H1 (cell line): ENCODE data around the gene LRRC42. TPM values are rescaled to one million over a fixed set of nuclear protein-coding genes. Genes with fewer than 3 reads are reported as not detected.

Experiments
- CTCF ChIA-PET: fragments of 300-600 bp; sonication (Branson Sonifier 250); formaldehyde crosslinking; loops from one replicate; lab custom pipeline; 2021; ENCODE audit not compliant: partially characterized antibody; lab: Charles Lee
- POLR2A ChIA-PET: fragments of 300-600 bp; sonication (Branson Sonifier 250); formaldehyde crosslinking; loops from one replicate; lab custom pipeline; 2021; ENCODE audit warnings: inconsistent platforms; ENCODE audit not compliant: partially characterized antibody; lab: Charles Lee
- DNase-seq, 2 experiments: peaks; one replicate each; pipeline versions ENCODE4 v3.0.0 to v3.0.0-alpha.2; 2010 to 2022; ENCODE audit warnings: low spot score in 2 of 2, low read depth in 1 of 2, mixed read lengths in 1 of 2
- FAIRE-seq: peaks from 2 replicates; lab custom pipeline; 2011; peaks lifted over from hg19 to GRCh38; lab: Jason Lieb, UNC
- H2AFZ ChIP-seq: 2 replicates; pipeline ENCODE4 v1.8.1; 2012; ENCODE audit warnings: low read length, inconsistent platforms
- H2AK5ac ChIP-seq: 2 replicates; pipeline ENCODE4 v1.6.1; 2013; ENCODE audit warnings: low read depth, low read length
- H2BK120ac ChIP-seq: replicated peaks from 2 replicates; pipeline ENCODE3; 2013; ENCODE audit warnings: low read depth, low read length, inconsistent platforms
- H2BK12ac ChIP-seq: 2 replicates; pipeline ENCODE4 v1.6.1; 2013; ENCODE audit warnings: low read depth, low read length
- H2BK15ac ChIP-seq: 2 replicates; pipeline ENCODE4 v1.6.1; 2013; ENCODE audit warnings: low read length
- H2BK20ac ChIP-seq: 2 replicates; pipeline ENCODE4 v1.6.1; 2013; ENCODE audit warnings: low read length
- H2BK5ac ChIP-seq: 2 replicates; pipeline ENCODE4 v1.6.1; 2013; ENCODE audit warnings: low read depth, low read length
- H3K14ac ChIP-seq: 2 replicates; pipeline ENCODE4 v1.6.1; 2013; ENCODE audit warnings: inconsistent platforms; ENCODE audit not compliant: insufficient read length
- H3K18ac ChIP-seq: 2 replicates; pipeline ENCODE4 v1.6.1; 2013; ENCODE audit warnings: low read length; ENCODE audit errors: extremely low read depth
- H3K23ac ChIP-seq: 2 replicates; pipeline ENCODE4 v1.6.1; 2013; ENCODE audit warnings: inconsistent platforms; ENCODE audit not compliant: insufficient read length
- H3K23me2 ChIP-seq: 2 replicates; pipeline ENCODE4 v1.6.1; 2013; ENCODE audit warnings: low read depth, low read length
- H3K27ac ChIP-seq: 2 replicates; pipeline ENCODE4 v1.6.1; 2011; ENCODE audit warnings: low read depth, low read length, inconsistent platforms
- H3K27me3 ChIP-seq, 4 experiments: replicated peaks in 1 of 4; 1 replicate in 1 of 4; 2 replicates in 3 of 4; pipeline versions ENCODE4 v1.6.1 to v1.8.1; 2011 to 2013; ENCODE audit warnings: low read length in 3 of 4, mild to moderate bottlenecking in 3 of 4, inconsistent platforms in 2 of 4, mixed read lengths in 2 of 4, moderate library complexity in 1 of 4; ENCODE audit not compliant: control insufficient read depth in 3 of 4, insufficient read depth in 3 of 4; ENCODE audit errors: extremely low read depth in 1 of 4
- H3K36me3 ChIP-seq, 4 experiments: 2 replicates each; pipeline versions ENCODE4 v1.6.1 to v1.8.1; 2011 to 2013; ENCODE audit warnings: mild to moderate bottlenecking in 4 of 4, low read length in 3 of 4, moderate library complexity in 2 of 4, control low read depth in 1 of 4, inconsistent platforms in 1 of 4; ENCODE audit not compliant: insufficient read depth in 4 of 4, control insufficient read depth in 2 of 4
- H3K4ac ChIP-seq: replicated peaks from 2 replicates; pipeline ENCODE3; 2013; ENCODE audit warnings: low read length, low read depth, mixed read lengths, inconsistent platforms; ENCODE audit not compliant: insufficient read length
- H3K4me1 ChIP-seq, 4 experiments: replicated peaks in 1 of 4; 1 replicate in 1 of 4; 2 replicates in 3 of 4; pipeline versions ENCODE4 v1.6.1 to v1.8.1; 2011 to 2013; ENCODE audit warnings: low read length in 3 of 4, inconsistent platforms in 2 of 4, mixed read lengths in 1 of 4; ENCODE audit not compliant: insufficient read depth in 4 of 4, control insufficient read depth in 3 of 4
- H3K4me2 ChIP-seq, 2 experiments: 2 replicates each; pipeline versions ENCODE4 v1.6.1 to v1.8.1; 2011 to 2013; ENCODE audit warnings: low read depth in 2 of 2, low read length in 2 of 2, control low read depth in 1 of 2, inconsistent platforms in 1 of 2, mild to moderate bottlenecking in 1 of 2; ENCODE audit not compliant: insufficient read depth in 1 of 2
- H3K4me3 ChIP-seq, 4 experiments: fragments of 200-600, 300-600 bp in 1 of 4; sonication (generic), shearing (Covaris generic), sonication (Bioruptor Twin) in 1 of 4; 2 replicates each; pipeline versions ENCODE4 v1.5.1 to v1.8.1; 2011 to 2016; ENCODE audit warnings: low read length in 4 of 4, low read depth in 3 of 4, control low read depth in 2 of 4, inconsistent platforms in 2 of 4, mild to moderate bottlenecking in 2 of 4, mixed read lengths in 1 of 4, moderate library complexity in 1 of 4; ENCODE audit not compliant: insufficient read depth in 2 of 4; ENCODE audit errors: extremely low read depth in 1 of 4
- H3K56ac ChIP-seq: replicated peaks from 2 replicates; pipeline ENCODE3; 2013; ENCODE audit warnings: low read depth, mild to moderate bottlenecking, mixed read lengths, low read length, inconsistent platforms; ENCODE audit not compliant: insufficient read length
- H3K79me1 ChIP-seq: 2 replicates; pipeline ENCODE4 v1.6.1; 2013; ENCODE audit warnings: low read depth, low read length, control low read depth
- H3K79me2 ChIP-seq, 2 experiments: 2 replicates each; pipeline versions ENCODE4 v1.6.1 to v1.8.1; 2012 to 2013; ENCODE audit warnings: low read length in 2 of 2, mild to moderate bottlenecking in 2 of 2, inconsistent platforms in 1 of 2; ENCODE audit not compliant: insufficient read depth in 2 of 2, control insufficient read depth in 1 of 2
- H3K9ac ChIP-seq, 4 experiments: replicated peaks in 1 of 4; 1 replicate in 1 of 4; 2 replicates in 3 of 4; pipeline versions ENCODE4 v1.6.1 to v1.8.1; 2011 to 2013; ENCODE audit warnings: low read depth in 3 of 4, low read length in 3 of 4, control low read depth in 2 of 4, mild to moderate bottlenecking in 2 of 4, moderate library complexity in 2 of 4, inconsistent platforms in 1 of 4; ENCODE audit errors: extremely low read depth in 1 of 4
- H3K9me3 ChIP-seq, 2 experiments: 2 replicates each; pipeline versions ENCODE4 v1.6.1 to v1.8.1; 2012 to 2013; ENCODE audit warnings: mild to moderate bottlenecking in 2 of 2, moderate library complexity in 2 of 2, control low read depth in 1 of 2, inconsistent platforms in 1 of 2, low read depth in 1 of 2, low read length in 1 of 2, mixed read lengths in 1 of 2; ENCODE audit not compliant: insufficient read depth in 2 of 2
- H4K20me1 ChIP-seq, 2 experiments: replicated peaks in 1 of 2; 2 replicates each; pipeline versions ENCODE3 to v1.8.1; 2011 to 2013; ENCODE audit warnings: inconsistent platforms in 2 of 2, low read length in 2 of 2, mild to moderate bottlenecking in 1 of 2; ENCODE audit not compliant: insufficient read depth in 2 of 2, control insufficient read depth in 1 of 2
- H4K5ac ChIP-seq: 2 replicates; pipeline ENCODE4 v1.6.1; 2013; ENCODE audit warnings: low read length, low read depth, mixed read lengths, inconsistent platforms; ENCODE audit not compliant: insufficient read length
- H4K8ac ChIP-seq: 2 replicates; pipeline ENCODE4 v1.8.0; 2013; ENCODE audit warnings: mild to moderate bottlenecking, moderate library complexity, low read length, inconsistent platforms; ENCODE audit not compliant: insufficient read depth; ENCODE audit errors: extremely low read depth
- H4K91ac ChIP-seq: replicated peaks from 2 replicates; pipeline ENCODE3; 2013; ENCODE audit warnings: low read length, mixed read lengths, inconsistent platforms; ENCODE audit not compliant: insufficient read length
- EZH2 ChIP-seq: fragments of 200-600 bp; sonication (generic); IDR thresholded peaks from 2 replicates; pipeline ENCODE4 v1.7.1; 2012; ENCODE audit warnings: low read depth, mild to moderate bottlenecking, moderate library complexity, low read length, inconsistent platforms; ENCODE audit not compliant: severe bottlenecking
- WGBS, 2 experiments: shearing (Covaris generic) in 1 of 2; methylation state at CpG; one replicate each; pipeline versions ENCODE4 v1.1.6 to v1.1.7; 2013 to 2015; ENCODE audit warnings: low lambda C conversion rate in 2 of 2, mixed read lengths in 2 of 2, inconsistent platforms in 1 of 2, low coverage in 1 of 2, missing lambda C conversion rate in 1 of 2; ENCODE audit not compliant: insufficient replicate concordance in 2 of 2, insufficient coverage in 1 of 2, insufficient read length in 1 of 2; ENCODE audit errors: extremely low coverage in 1 of 2, missing lambda C conversion rate in 1 of 2; 5-methylcytosine and 5-hydroxymethylcytosine counted together
- polyA plus RNA-seq, 7 experiments: library from polyadenylated mRNA; depleted of rRNA in 3 of 7; stranded (reverse) in 5 of 7; unstranded in 2 of 7; fragments of >200 nt in 5 of 7; fragments of 200-250 nt in 2 of 7; gene quantifications; 1 replicate in 5 of 7; 2 replicates in 1 of 7; 4 replicates in 1 of 7; pipeline versions ENCODE4 v1.2.1 to v1.2.3, GENCODE V29; 2011 to 2013; ENCODE audit warnings: missing spikeins in 2 of 7, mixed read lengths in 2 of 7
- total RNA-seq: library from RNA; stranded (reverse); fragmentation: NEBNext Ultra II Directional; extraction: Animal tissue kit (Norgen Biotek cat#: 25700); gene quantifications from 2 replicates; pipeline ENCODE4 v1.2.1, GENCODE V29; 2021

Gene LRRC42
- total and polyA plus RNA-seq, 2 of the 8 experiments (the other 6 are each of a cell fraction or from before 2014, with no cell fraction given): 38.2 to 54.1 TPM

DNA sequence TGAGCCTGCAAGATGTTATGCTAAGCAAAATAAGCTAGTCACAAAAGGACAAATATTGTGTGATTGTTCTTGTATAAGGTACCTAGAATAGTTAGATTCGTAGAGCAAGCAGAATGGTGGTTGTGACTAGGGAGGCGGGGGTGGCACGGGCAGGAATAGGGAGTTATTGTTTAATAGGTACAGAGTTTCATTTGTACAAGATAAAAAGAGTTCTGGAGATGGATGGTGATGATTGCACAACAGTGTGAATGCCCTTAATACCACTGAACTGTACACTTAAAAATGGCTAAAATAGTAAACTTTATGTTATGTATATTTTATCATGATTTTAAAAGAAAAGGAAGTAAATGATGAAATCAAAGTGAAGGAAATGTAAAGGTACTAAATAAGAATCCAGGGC lies 20.6 kb downstream of the LRRC42 start:
- ChIA-PET CTCF (interaction anchor here (0.7 to 1.0 kb wide), 2 partner anchors 27 to 88 kb away, joined by 3 read pairs; no protein-coding TSS in a partner anchor), POLR2A (interaction anchor here (1.0 kb wide), 1 partner anchor 9 kb away, joined by 3 read pairs; no protein-coding TSS in a partner anchor)
- no peaks in the 10 kb centered on the region for H3K79me2 ChIP-seq
- no peak overlapping the region for H3K27ac ChIP-seq
- H3K14ac ChIP-seq: no peak overlapping the region
- no peak overlapping the region for H4K5ac ChIP-seq
- peaks cover 16 to 56% (median 28%) of the 10 kb centered on the region in 4 experiments for H3K36me3 ChIP-seq
- no peak overlapping the region for H3K4me2 ChIP-seq
- H4K91ac ChIP-seq: no peak overlapping the region
- H3K18ac ChIP-seq: no peak overlapping the region
- H2BK12ac ChIP-seq: no peak overlapping the region
- DNase-seq: no peak
- no peaks in the 10 kb centered on the region; a peak in 2 of 7 replicates for H3K4me1 ChIP-seq
- no peak overlapping the region for H2AFZ ChIP-seq
- H3K9me3 ChIP-seq: no peaks in the 10 kb centered on the region
- H3K23me2 ChIP-seq: no peaks in the 10 kb centered on the region
- no peak overlapping the region for H2BK15ac ChIP-seq
- H3K79me1 ChIP-seq: no peaks in the 10 kb centered on the region; the same call in 1 of the 2 replicates
- H3K27me3 ChIP-seq: no peaks in the 10 kb centered on the region
- peaks cover 0 to 2% of the 10 kb centered on the region in 2 experiments for H4K20me1 ChIP-seq
- no peak overlapping the region for H2BK120ac ChIP-seq
- no peak overlapping the region for H3K23ac ChIP-seq
- no peak for TF ChIP-seq EZH2
- FAIRE-seq: no peak
- no peak overlapping the region for H3K4me3 ChIP-seq
- no peak overlapping the region for H4K8ac ChIP-seq
- no peak overlapping the region for H3K4ac ChIP-seq
- no peak overlapping the region for H2BK5ac ChIP-seq
- H3K9ac ChIP-seq: no peak overlapping the region
- 93% methylated on average over 3 of the region's 3 CpGs; no CpG with 5 or more reads in 1 of the 2 experiments for WGBS, 2 experiments
- no peak overlapping the region for H2BK20ac ChIP-seq
- no peak overlapping the region for H2AK5ac ChIP-seq
- H3K56ac ChIP-seq: no peak overlapping the region
